Head of caudate nucleus (tissue), 42 donors: ENCODE data around the gene TNN.
"Not testable (repeated sequence)": the region's sequence is repeated elsewhere in the genome, so short reads cannot be mapped to it uniquely, and the experiment has no call there.

ENCODE experiments used
- DNase-seq, 42 donors: peaks; one replicate each; pipeline versions ENCODE4 v3.0.0 to v3.0.0-alpha.2; 2020 to 2021; ENCODE audit warnings: mixed read lengths in 7 of 42
- intact Hi-C: fragments of 100-400 bp; cut with DNase I; formaldehyde crosslinking; loops from one replicate; pipeline ENCODE4 v1.15.0; 2022

Gene TNN

GRCh38 chr1:175067362-175068106 lies at the start of gene TNN:
TSS of gene TNN (plus strand) at chr1:175067833. CDS start at chr1:175077419, 9,586 bp downstream.
- DNase-seq = no peak
- intact Hi-C loops = no loop called here

DNA sequence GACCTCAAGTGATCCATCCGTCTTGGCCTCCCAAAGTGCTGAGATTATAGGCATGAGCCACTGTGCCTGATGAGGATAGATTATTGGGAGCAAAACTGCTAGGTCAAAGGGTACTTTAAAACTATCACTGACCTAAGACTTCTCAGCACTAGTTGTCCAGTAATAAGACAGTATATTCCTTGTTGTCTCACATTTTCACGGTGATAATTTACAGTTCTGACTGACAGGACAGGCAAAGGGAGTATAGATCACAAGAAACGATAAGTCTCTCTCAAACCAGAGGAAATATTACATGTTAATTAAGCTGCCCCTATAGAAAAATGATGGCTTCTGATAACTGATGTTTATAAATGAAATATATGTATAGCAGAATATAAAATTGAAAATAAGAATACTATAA lies 48.1 kb upstream of the TNN start:
- intact Hi-C loops = no loop called here

GRCh38 chr1:175023043-175023921 lies 44.4 kb upstream of the TNN start, which contains the start of gene MRPS14:
TSS of gene MRPS14 (minus strand) at chr1:175023425. CDS start at chr1:175023408, 17 bp downstream.
- peak; percentile 94 to 99 (median 97) for DNase-seq
- intact Hi-C loops = no loop called here

More for the DNA sequence above, 48.1 kb upstream of the TNN start:
- no peak for DNase-seq

- DNase-seq, intact Hi-C loops: not testable (repeated sequence)
Measured at GRCh38 chr1:175023922-175024242, 43.8 kb upstream of the TNN start.

DNA sequence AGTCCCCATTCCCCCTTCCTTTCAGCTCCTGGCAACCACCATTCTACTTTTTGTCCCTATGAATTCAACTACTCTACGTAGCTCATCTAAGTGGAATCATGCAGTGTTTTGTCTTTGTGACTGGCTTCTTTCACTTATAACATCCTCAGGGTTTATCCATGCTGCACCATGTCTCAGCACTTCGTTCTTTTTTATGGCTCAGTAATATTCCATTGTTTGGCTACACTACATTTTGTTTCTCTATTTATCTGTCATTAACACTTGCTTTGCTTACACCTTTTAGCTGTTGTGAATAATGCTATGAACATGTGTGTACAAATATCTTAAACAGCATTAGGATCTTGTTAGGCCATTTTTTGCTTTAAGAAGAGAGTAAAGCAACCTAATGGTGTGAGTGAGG lies 42.9 kb upstream of the TNN start:
- intact Hi-C loops = no loop called here
- no peak for DNase-seq

GRCh38 chr1:175033953-175034352 lies 33.7 kb upstream of the TNN start:
- no peak for DNase-seq
- intact Hi-C loops = loop anchor here (5.0 kb wide), 1 partner anchor 93 kb away; no protein-coding TSS in a partner anchor

- no peak for DNase-seq
- intact Hi-C loops = loop anchor here (5.0 kb wide), 1 partner anchor 93 kb away; no protein-coding TSS in a partner anchor
Measured at GRCh38 chr1:175034775-175035174, 32.9 kb upstream of the TNN start.

GRCh38 chr1:175035865-175036264 lies 31.8 kb upstream of the TNN start:
- DNase-seq = no peak
- intact Hi-C loops = no loop called here

DNA sequence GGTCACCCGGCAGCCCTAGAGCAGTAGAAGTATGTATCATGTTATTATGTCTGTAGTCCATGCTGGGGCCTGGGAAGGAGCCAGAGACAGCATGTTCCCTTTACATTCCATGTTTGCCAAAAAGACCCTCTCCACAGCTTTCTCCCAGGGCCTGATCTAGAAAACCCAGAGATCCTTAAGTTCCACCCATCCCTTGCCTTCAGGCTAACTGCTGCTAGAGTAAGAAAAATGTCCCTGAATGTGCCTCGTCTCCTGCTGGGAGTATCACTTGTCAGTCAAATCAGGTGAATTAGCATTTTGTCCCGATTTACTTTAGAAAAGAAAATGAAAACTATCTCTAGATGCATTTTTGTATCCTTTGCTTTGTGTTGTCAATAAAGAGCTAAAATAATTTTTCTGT lies 31.2 kb upstream of the TNN start:
- intact Hi-C loops = no loop called here
- DNase-seq = no peak

GRCh38 chr1:175037416-175037815 lies 30.2 kb upstream of the TNN start:
- intact Hi-C loops = no loop called here

GRCh38 chr1:175040324-175040879 lies 27.2 kb upstream of the TNN start:
- intact Hi-C loops = no loop called here
- no peak for DNase-seq

More at GRCh38 chr1:175037416-175037815, 30.2 kb upstream of the TNN start:
- DNase-seq = no peak

- DNase-seq = no peak
- intact Hi-C loops = no loop called here
Measured at GRCh38 chr1:175042650-175043049, 25.0 kb upstream of the TNN start.

GRCh38 chr1:175043824-175044223 lies 23.8 kb upstream of the TNN start:
- DNase-seq = no peak

DNA sequence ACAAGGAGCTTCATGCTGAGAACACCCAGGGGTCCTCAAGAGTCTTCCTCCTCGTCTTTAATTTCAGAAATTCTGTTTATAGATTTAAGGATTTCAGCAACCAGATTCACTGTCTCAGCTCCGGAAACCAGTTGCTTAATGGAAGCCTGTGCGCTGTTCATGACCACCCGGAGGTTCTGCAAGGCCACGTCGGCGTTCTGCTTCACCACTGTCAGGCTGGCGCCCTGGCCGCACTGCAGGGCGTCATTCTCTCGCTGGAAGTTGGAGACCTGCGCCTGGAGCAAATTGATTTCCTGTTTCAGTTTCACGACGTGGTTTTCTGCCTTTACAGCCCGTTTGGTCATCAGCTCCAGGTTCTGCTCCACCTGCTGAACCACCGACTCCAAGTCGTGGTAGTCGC lies 23.0 kb upstream of the TNN start:
- intact Hi-C loops, DNase-seq: not testable (repeated sequence)

More at GRCh38 chr1:175043824-175044223, 23.8 kb upstream of the TNN start:
- intact Hi-C loops = no loop called here

DNA sequence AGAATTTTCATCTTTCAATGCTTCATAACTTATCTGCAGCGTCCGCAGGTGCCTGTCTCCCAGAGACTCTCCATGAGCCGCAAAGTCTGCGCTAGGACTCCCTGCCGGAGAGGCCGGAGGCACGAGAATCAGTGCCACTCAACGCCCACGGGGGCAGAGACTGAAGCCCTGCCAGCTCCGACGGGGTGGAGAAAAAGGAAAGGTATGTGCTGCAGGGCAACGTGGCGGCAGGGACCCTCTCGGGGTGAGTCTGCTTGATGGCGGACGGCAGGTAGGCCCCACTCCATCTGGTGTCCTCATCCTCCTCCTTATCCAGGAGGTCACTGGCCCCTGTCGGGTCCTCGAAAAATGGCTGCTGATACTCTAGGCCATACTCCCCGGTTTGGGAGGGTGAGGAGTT lies 22.5 kb upstream of the TNN start:
- intact Hi-C loops = no loop called here
- DNase-seq = no peak

GRCh38 chr1:175045519-175045918 lies 22.1 kb upstream of the TNN start:
- intact Hi-C loops = no loop called here
- DNase-seq = no peak

GRCh38 chr1:175050992-175051391 lies 16.6 kb upstream of the TNN start:
- DNase-seq = no peak
- intact Hi-C loops = no loop called here

- intact Hi-C loops = no loop called here
- no peak for DNase-seq
Measured at GRCh38 chr1:175054736-175055135, 12.9 kb upstream of the TNN start.

GRCh38 chr1:175062339-175062738 lies 5.3 kb upstream of the TNN start:
- no peak for DNase-seq
- intact Hi-C loops = no loop called here

DNA sequence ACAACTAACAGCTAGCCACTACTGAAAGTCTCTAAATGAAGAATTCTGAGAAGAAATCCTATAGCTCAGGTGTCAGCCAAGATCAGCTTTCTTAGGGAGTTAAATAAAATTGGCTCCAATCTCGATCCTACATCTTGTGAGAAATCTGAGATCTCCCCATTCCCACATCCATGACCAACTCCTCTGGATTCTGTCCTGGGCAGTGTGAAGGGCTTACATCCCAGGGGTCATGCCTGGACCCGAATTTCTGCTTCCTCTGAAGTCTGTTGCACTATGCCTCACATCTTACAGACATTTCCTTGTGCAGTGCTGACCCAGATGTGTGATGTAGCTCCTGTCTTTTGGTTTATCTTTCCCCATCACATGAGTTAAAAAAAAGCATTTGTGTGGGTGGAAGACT lies 4.8 kb upstream of the TNN start:
- no peak for DNase-seq
- intact Hi-C loops = no loop called here
